Smooth muscle cell of the brain vasculature (primary cell): ENCODE data around the gene PRKN.

Experiments used
- DNase-seq: peaks from one replicate; pipeline ENCODE4 v3.0.0-alpha.2; 2012; ENCODE audit warnings: low read depth, low spot score

The PRKN gene

GRCh38 chr6:161736781-161737292 is 990.7 kb downstream of the PRKN start:
- no peak for DNase-seq

GRCh38 chr6:161736326-161736725 is 991.2 kb downstream of the PRKN start:
- no peak for DNase-seq

- no peak for DNase-seq
Observed at GRCh38 chr6:161732594-161732993, 995.0 kb downstream of the PRKN start.

- DNase-seq: no peak
Observed at GRCh38 chr6:161727083-161727833, 1000.3 kb downstream of the PRKN start.

GRCh38 chr6:161722394-161722793 is 1005.2 kb downstream of the PRKN start:
- no peak for DNase-seq

- no peak for DNase-seq
Observed at GRCh38 chr6:161721511-161721910, 1006.1 kb downstream of the PRKN start.

- no peak for DNase-seq
Observed at GRCh38 chr6:161716176-161716575, 1011.4 kb downstream of the PRKN start.

- DNase-seq: no peak
Observed at GRCh38 chr6:161711938-161712337, 1015.6 kb downstream of the PRKN start.

GRCh38 chr6:161711515-161711914 is 1016.1 kb downstream of the PRKN start:
- DNase-seq: no peak

- no peak for DNase-seq
Observed at GRCh38 chr6:161710698-161711097, 1016.9 kb downstream of the PRKN start.

- DNase-seq: no peak
Observed at GRCh38 chr6:161701056-161701455, 1026.5 kb downstream of the PRKN start.

GRCh38 chr6:161696801-161697200 is 1030.8 kb downstream of the PRKN start:
- DNase-seq: no peak

GRCh38 chr6:161694995-161695394 is 1032.6 kb downstream of the PRKN start:
- DNase-seq: peak; percentile 7

GRCh38 chr6:161686655-161687054 is 1040.9 kb downstream of the PRKN start:
- DNase-seq: no peak

GRCh38 chr6:161684731-161685475 is 1042.7 kb downstream of the PRKN start:
- DNase-seq: no peak

- DNase-seq: no peak
Observed at GRCh38 chr6:161683400-161683799, 1044.2 kb downstream of the PRKN start.

- DNase-seq: no peak
Observed at GRCh38 chr6:161682982-161683381, 1044.6 kb downstream of the PRKN start.

GRCh38 chr6:161679980-161680538 is 1047.5 kb downstream of the PRKN start:
- DNase-seq: no peak

- no peak for DNase-seq
Observed at GRCh38 chr6:161677188-161677587, 1050.4 kb downstream of the PRKN start.

- no peak for DNase-seq
Observed at GRCh38 chr6:161676586-161676985, 1051.0 kb downstream of the PRKN start.

- no peak for DNase-seq
Observed at GRCh38 chr6:161674930-161675682, 1052.5 kb downstream of the PRKN start.

GRCh38 chr6:161673026-161673425 is 1054.5 kb downstream of the PRKN start:
- no peak for DNase-seq
